Keratinocyte (primary cell): ENCODE measurements around the gene NRG3.

ENCODE experiments used
- CTCF ChIP-seq, 3 experiments: IDR thresholded peaks in 1 of 3; conservative IDR thresholded peaks in 1 of 3; optimal IDR thresholded peaks in 1 of 3; 2 replicates in 2 of 3; 3 replicates in 1 of 3; pipeline versions ENCODE3 to v1.5.1; 2011; ENCODE audit warnings: low read length in 3 of 3, mild to moderate bottlenecking in 3 of 3, moderate library complexity in 2 of 3, control low read depth in 1 of 3, inconsistent platforms in 1 of 3; ENCODE audit not compliant: insufficient read depth in 2 of 3; ENCODE audit errors: extremely low read depth in 1 of 3
- EZH2 ChIP-seq: IDR thresholded peaks from one replicate; pipeline ENCODE4 v1.6.1; 2012; ENCODE audit warnings: inconsistent platforms, mild to moderate bottlenecking, low read length, moderate library complexity

DNA sequence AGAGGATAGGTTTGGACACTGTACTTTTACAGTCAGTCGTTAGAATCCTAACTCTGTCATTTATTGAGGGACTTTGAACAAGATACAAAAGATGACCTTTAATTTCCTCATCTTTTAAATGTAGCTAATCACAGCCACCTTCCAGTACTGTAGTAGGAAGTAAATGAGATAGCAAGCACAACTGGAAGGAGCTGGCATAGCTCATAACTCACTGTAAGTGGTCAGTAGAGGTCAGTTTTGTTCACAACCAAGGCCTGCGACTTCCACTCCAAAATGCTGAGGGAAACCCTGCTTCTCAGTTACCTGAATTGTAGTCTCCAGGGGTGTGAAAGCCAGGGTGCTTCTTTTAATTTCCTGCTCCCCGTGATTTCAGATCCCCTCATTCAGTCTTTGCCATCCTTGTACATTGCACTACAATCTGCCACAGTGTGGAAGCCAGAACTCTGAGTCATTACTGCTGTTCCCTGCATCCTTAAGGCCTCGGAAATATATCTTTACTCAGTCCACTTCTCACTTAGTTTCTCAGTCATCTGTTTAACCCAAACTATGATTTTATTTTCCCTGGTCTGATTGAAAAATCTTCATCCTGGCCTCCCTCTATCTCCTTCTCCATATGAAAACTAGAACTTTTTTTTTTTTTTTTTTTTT lies 361.2 kb downstream of the NRG3 start:
- TF ChIP-seq CTCF (optimal IDR thresholded peaks at IDR 0.05 in 1 of 3, IDR thresholded peaks at IDR 0.05 in 1 of 3, conservative IDR thresholded peaks at IDR 0.05 in 1 of 3; ENCODE audit: extremely low read depth in 1 of 3, insufficient read depth in 2 of 3, low read length in 3 of 3) (no peak), EZH2 (no peak)
